Ascending aorta (tissue), 2 donors: ENCODE measurements around the gene JAKMIP1. TPM values are rescaled to one million over a fixed set of nuclear protein-coding genes. Genes with fewer than 3 reads are reported as not detected.

Experiments used
- DNase-seq, 2 donors: peaks; one replicate each; pipeline ENCODE4 v3.0.0-alpha.2; 2019; ENCODE audit warnings: low spot score in 2 of 2
- H3K27ac ChIP-seq, 2 donors: fragments of 200-600 bp; sonication (generic); one replicate each; pipeline ENCODE4 v1.5.1; 2016 to 2017; ENCODE audit warnings: mild to moderate bottlenecking in 1 of 2
- H3K27me3 ChIP-seq: fragments of 200-600 bp; sonication (generic); one replicate; pipeline ENCODE4 v1.5.1; 2017
- H3K36me3 ChIP-seq, 2 donors: fragments of 200-600 bp; sonication (generic); one replicate each; pipeline ENCODE4 v1.5.1; 2016
- H3K4me1 ChIP-seq, 2 donors: fragments of 200-600 bp; sonication (generic); one replicate each; pipeline ENCODE4 v1.5.1; 2016 to 2017; ENCODE audit warnings: mild to moderate bottlenecking in 1 of 2
- H3K4me3 ChIP-seq, 2 donors: fragments of 200-600 bp; sonication (generic); one replicate each; pipeline ENCODE4 v1.5.1; 2016 to 2017; ENCODE audit warnings: mild to moderate bottlenecking in 1 of 2
- H3K9me3 ChIP-seq, 2 donors: fragments of 200-600 bp; sonication (generic); one replicate each; pipeline ENCODE4 v1.5.1; 2016
- CTCF ChIP-seq, 3 experiments: fragments of 200-600 bp in 2 of 3; fragments of 450-650 bp in 1 of 3; sonication (generic) in 2 of 3; IDR thresholded peaks; one replicate each; pipeline ENCODE4 v1.5.1; 2016 to 2019; ENCODE audit warnings: antibody characterized with exemption in 3 of 3, mild to moderate bottlenecking in 1 of 3, moderate library complexity in 1 of 3
- intact Hi-C: fragments of 100-400 bp; cut with DNase I; formaldehyde crosslinking; loops from one replicate; pipeline ENCODE4 v1.15.1; 2023
- total RNA-seq: library from RNA; depleted of rRNA; stranded (reverse); fragments of >200 nt; gene quantifications from one replicate; pipeline ENCODE4 v1.1.0, GENCODE V29; 2016

Gene JAKMIP1
- total RNA-seq, 1 donor from 2014 or later, result not detected

- H3K27ac ChIP-seq, result no peak overlapping the region
- H3K36me3 ChIP-seq, result no peaks in the 10 kb centered on the region
- H3K27me3 ChIP-seq, result no peaks in the 10 kb centered on the region
- no peaks in the 10 kb centered on the region for H3K9me3 ChIP-seq
- H3K4me1 ChIP-seq, result no peaks in the 10 kb centered on the region
- no peak for DNase-seq
- intact Hi-C loops, result no loop called here
- H3K4me3 ChIP-seq, result no peak overlapping the region
- no peak for TF ChIP-seq CTCF (IDR thresholded peaks at IDR 0.05)
These were observed 7.3 kb upstream of the JAKMIP1 start for GRCh38 chr4:6207602-6208001.

GRCh38 chr4:6206771-6207290 lies 6.5 kb upstream of the JAKMIP1 start:
- TF ChIP-seq CTCF (IDR thresholded peaks at IDR 0.05), result no peak
- H3K36me3 ChIP-seq, result no peaks in the 10 kb centered on the region
- peak in 1 of 2 donors; percentile 35 for DNase-seq
- H3K27ac ChIP-seq, result no peak overlapping the region
- H3K4me1 ChIP-seq, result no peaks in the 10 kb centered on the region
- intact Hi-C loops, result no loop called here
- H3K9me3 ChIP-seq, result no peaks in the 10 kb centered on the region
- no peaks in the 10 kb centered on the region for H3K27me3 ChIP-seq
- H3K4me3 ChIP-seq, result no peak overlapping the region

- H3K4me1 ChIP-seq, result no peaks in the 10 kb centered on the region
- DNase-seq, result no peak
- no peak overlapping the region for H3K4me3 ChIP-seq
- no peaks in the 10 kb centered on the region for H3K36me3 ChIP-seq
- intact Hi-C loops, result no loop called here
- no peak overlapping the region for H3K27ac ChIP-seq
- H3K9me3 ChIP-seq, result no peaks in the 10 kb centered on the region
- no peaks in the 10 kb centered on the region for H3K27me3 ChIP-seq
- TF ChIP-seq CTCF (IDR thresholded peaks at IDR 0.05), result no peak
These were observed 5.6 kb upstream of the JAKMIP1 start for GRCh38 chr4:6205973-6206372.

GRCh38 chr4:6205567-6205931 lies 5.2 kb upstream of the JAKMIP1 start:
- no peaks in the 10 kb centered on the region for H3K36me3 ChIP-seq
- no peaks in the 10 kb centered on the region for H3K4me1 ChIP-seq
- DNase-seq, result no peak
- TF ChIP-seq CTCF (IDR thresholded peaks at IDR 0.05), result no peak
- H3K4me3 ChIP-seq, result no peak overlapping the region
- H3K27ac ChIP-seq, result no peak overlapping the region
- H3K27me3 ChIP-seq, result no peaks in the 10 kb centered on the region
- intact Hi-C loops, result no loop called here
- H3K9me3 ChIP-seq, result no peaks in the 10 kb centered on the region

GRCh38 chr4:6204871-6205566 lies 4.7 kb upstream of the JAKMIP1 start:
- DNase-seq, result peak in 1 of 2 donors; percentile 49
- no peaks in the 10 kb centered on the region for H3K27me3 ChIP-seq
- no peaks in the 10 kb centered on the region for H3K36me3 ChIP-seq
- H3K4me1 ChIP-seq, result peaks cover 0 to 3% of the 10 kb centered on the region in 2 donors
- intact Hi-C loops, result no loop called here
- no peak overlapping the region for H3K4me3 ChIP-seq
- H3K27ac ChIP-seq, result no peak overlapping the region
- H3K9me3 ChIP-seq, result no peaks in the 10 kb centered on the region
- no peak for TF ChIP-seq CTCF (IDR thresholded peaks at IDR 0.05)
